ENCODE measurements around the gene OTOG.

OTOG gene

DNA sequence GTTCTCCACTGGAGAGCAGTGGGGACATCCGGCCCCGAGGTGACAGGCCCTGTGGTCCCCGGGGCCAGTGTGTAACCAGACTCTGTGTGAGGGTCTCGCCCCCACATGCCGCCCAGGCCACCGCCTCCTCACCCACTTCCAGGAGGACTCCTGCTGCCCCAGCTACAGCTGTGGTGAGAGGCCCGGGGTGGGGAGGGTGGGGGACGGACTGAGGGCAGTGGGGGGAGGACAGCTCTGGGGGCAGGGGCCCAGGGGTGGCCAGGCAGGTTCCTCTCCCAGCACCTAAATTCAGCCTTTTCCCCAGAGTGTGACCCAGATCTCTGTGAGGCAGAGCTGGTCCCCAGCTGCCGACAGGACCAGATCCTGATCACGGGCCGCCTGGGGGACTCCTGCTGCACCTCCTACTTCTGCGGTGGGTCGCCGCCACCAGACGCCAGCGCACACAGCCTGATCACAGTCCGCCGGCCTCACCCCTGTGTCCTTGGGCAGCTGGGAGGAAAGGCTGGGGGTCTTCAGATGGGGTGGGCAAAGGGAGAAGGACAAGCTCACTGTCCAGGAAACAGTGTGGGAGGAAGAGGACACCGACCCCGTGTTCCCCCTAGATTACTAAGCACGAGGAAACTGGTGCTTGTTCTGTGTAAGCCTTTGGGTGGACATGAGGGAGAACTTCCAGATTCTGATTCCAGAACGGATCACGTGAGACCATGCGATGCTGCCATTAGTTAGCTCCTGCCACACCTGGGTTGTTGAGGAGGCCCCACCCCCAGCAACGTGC, 87.9 kb downstream of the OTOG start:
- DNase-seq = no peak

DNA sequence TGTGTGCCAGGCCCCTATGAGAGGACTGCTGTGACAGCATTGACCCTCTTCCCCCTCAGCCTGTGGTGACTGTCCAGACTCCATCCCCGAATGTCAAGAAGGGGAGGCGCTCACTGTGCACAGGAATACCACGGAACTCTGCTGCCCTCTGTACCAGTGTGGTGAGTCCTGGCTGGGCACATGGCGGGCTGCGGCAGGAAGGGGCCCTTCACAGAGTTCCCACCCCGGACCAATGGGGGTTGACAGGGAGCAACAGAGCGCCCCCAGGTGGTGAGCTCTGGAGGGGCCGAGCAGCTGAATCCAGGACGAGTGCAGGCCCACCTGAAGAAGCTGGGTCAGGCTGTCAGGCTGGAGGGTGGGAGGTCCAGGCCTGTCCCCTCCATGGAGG, 88.5 kb downstream of the OTOG start:
- no peak for DNase-seq

DNA sequence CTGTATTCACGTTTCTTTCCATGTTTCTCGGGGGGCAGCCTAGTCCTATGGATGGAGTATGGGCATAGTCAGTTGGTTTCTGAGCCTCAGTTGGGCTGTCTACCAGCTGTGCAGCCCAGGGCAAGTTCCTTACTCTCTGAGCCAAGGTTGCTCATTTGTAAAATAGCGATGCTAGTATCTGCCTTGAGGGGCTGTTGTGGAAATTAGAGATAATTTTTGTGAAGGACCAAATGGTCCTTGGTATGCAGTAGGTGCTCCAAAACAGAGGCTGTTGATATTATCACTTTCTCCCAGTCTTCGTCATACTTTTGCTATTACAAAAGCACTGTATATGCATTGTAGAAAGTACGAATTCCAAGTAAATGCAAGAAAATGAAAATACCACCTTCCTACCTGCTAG, 89.7 kb downstream of the OTOG start:
- DNase-seq = no peak

DNA sequence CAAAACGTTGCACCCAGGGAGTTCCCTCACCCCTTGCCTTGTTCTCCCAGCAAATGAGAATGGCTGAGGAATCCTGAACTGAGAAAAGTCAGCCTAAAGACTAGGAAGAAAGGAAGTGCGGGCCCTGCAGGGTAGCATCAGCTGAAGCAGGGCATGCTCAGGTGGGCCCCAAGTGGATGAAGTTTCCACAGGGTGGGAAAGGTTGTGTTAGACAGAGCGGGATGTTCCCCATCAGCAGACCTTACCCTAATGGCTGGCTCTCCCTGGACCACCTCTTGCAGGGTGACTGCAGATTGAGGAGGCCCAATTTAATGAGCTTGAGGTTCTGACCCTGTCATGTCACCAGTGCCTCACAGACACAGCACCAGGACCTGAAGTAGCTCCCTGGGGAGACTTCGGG, 90.8 kb downstream of the OTOG start:
- DNase-seq = no peak

DNA sequence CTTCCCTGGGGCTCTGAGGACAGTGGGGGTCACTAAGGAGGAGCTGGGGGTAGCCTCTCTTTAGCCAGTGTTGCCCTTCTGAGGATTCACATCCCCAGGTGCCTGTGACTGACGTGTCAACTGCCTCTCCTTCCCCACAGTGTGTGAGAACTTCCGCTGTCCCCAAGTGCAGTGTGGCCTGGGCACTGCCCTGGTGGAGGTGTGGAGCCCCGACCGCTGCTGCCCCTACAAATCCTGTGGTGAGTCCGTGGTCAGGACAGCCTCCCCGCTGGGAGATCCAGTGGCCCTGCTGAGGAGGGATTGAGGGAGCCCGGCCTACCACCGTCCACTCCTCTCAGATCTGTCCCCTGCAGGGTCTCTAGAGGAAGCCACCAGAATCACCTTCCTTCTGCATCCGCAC, 91.3 kb downstream of the OTOG start:
- no peak for DNase-seq

DNA sequence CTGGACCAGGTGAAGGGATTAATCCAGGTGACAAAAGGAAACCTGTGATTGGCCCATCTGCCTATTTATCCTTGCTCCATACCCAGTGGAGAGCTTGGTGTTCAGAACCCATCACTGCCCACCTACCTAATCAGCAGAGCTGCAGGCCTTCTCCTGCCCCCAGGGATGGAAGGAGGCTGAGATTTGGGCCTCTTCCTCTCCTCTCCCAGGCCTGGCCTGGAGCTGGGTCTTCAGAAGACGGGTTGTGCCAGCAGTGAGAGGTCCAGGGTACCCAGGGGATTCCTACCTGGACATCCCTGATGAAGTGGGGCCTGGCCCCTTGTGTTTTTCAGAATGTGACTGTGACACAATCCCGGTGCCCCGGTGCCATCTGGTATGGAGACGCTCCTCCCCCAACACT, 92.0 kb downstream of the OTOG start:
- no peak for DNase-seq

DNA sequence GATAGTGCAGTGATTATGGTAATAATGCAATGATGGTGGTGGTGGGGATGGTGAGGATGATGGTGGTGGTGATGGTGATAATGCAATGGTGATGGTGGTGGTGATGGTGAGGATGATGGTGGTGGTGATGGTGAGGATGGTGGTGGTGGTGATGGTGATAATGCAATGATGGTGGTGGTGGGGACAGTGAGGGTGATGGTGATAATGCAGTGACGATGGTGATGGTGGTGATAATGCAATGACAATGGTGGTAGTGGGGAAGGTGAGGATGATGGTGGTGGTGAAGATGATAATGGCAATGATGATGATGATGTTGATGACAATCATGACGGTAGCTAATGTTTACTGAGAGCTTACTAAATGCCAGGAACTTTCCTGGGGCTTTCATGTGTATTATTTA, 92.7 kb downstream of the OTOG start:
- DNase-seq = no peak

DNA sequence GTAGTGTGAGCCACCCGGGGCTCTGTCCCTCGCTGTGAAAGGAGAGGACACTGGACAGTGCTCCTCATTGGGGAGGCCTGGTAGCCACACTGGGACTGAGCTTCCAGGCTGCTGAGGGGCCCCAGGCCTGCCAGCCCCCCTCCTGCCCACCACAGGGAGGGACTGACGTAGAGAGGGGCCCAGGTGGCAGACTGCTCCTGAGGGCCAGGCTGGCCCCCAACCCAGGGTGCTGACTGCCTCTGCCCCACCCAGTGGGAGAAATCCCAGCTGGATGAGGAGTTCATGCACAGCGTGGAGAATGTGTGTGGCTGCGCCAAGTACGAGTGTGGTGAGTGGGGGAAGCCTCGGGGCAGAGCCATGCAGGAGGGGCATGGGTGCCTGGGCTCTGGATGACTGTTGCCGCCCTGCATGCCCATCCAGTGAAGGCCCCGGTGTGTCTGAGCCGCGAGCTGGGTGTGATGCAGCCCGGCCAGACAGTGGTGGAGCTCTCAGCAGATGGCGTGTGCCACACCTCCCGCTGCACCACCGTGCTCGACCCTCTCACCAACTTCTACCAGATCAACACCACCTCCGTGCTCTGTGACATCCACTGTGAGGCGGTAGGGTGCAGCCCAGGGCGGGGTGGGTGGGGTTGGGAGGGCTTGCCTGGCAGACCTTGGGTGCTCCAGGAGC, 93.6 kb downstream of the OTOG start:
- DNase-seq = no peak

DNA sequence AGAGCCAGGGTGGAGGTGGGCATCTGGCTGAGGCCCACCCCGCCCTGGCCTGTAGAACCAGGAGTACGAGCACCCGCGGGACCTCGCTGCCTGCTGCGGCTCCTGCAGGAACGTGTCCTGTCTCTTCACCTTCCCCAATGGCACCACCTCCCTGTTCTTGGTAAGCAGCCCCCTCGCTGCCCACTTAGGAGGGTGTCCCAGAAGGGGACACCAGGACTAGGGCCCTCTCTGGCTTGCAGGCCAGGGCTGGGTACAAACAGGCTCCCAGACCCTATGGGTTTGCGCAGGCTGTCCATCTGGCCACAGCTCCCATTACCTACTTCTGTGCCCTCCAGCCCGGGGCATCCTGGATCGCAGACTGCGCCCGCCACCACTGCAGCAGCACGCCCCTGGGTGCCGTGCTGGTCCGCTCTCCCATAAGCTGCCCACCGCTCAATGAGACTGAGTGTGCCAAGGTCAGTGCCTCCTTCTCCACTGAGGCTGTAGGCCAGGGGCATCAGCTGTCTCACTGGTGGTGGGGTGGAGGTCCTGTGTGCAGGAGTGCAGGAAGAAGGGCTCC, 94.8 kb downstream of the OTOG start:
- no peak for DNase-seq

DNA sequence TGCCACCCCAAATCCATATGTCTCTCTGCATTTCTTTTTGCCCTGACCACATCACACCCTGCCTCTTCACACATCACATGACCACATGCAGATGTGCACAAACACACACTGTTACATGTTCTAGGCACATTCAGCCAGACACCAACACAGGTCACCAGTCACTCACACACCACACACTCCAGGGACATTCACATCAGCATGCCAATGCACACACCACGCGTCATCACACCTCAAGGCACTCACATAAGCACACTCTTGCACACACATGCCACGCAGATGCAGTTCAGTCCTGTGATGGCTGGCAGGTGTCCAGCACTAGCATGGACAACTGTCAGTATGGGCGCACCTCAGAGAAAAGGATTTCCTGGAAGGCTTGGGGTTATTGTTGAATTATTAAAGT, 95.3 kb downstream of the OTOG start:
- DNase-seq = no peak

DNA sequence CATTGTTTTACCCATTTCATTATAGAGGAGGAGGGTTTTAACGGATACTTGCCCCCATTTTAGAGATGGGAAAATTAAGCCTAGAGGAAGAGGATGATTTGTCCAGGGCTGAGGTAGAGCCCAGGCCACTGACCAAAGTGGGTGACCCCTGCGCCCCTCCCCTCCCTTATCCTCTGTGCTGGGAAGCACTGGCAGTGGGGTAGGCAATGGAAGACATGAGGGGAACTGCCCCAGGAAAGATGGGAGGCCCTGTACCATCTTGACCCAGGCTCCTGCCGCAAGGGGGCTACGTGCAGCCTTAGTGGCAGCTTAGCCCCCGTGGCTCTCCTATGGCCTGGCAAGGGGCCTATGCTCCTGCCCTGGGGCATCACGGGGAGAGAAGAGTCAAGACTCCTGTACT, 95.9 kb downstream of the OTOG start:
- DNase-seq = no peak

DNA sequence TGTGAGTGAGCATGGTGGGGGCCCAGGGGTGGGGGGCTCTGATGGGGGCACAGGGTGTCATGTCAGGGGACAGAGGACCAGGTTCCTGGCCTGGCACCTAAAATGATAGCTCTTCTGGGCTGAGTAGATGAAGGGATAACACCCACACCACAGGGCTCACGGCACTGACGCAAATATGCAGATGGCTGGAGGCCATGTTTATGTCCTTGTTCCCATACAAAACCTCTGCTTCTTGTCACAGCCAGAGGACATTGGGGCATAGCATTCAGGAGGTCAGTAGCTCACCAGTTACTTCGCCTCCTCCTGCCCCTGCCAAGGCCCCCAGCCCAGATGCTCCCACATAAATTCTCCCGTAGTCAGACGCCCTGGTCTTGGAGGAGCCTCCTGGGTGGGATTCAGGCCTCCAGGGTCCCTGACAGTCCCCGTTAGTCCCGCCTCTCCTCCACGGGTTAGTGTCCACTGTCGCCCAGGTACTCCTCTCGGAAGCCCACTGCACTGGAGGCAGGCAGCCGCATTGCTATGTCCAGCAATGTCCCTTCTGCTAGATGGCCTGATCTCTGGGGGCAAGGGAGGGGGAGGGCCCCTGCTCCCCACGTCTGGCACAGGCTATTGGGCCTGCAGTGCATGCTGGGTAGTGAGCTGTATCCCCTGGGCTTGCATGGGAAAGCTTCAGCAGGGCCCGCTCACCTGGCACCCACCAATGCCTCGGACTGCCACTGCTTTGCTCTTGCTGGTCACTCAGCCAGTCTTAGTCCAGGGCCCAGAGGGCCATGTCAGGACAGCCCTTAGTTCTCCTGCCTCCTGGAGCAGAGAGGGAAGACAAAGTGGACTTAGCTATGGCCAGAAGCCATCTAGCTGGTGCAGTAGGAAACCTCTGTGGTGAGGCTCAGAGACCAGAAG, 96.7 kb downstream of the OTOG start:
- no peak for DNase-seq

DNA sequence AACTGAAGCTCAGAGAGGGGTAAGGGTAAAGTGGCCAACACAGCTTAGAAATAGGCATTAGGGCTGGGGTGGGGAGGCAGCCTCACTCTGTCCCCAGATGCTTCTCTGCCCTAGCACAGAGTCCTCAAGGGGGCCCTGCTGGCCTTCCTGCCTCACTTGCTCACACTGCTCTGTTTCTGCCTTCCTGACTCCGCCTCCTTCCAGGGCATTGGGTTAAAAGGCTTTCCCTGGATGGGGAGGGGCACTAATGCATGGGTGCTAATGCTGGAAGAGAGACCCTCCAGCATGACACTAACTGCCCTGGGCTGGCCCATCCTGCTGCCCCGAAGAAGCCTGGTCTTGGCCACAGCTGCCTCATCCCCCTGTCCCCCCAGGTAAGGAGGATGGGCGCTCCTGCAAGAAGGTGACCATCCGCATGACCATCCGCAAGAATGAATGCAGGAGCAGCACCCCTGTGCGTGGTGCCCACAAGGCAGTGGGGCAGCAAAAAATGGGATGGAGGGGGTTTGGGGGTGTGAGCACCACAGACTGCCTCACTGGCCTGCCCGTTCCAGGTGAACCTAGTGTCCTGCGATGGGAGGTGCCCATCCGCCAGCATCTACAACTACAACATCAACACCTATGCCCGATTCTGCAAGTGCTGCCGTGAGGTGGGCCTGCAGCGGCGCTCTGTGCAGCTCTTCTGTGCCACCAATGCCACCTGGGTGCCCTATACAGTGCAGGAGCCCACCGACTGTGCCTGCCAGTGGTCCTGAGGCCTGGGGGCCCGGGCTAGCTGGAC, 98.3 kb downstream of the OTOG start:
- DNase-seq = no peak

DNA sequence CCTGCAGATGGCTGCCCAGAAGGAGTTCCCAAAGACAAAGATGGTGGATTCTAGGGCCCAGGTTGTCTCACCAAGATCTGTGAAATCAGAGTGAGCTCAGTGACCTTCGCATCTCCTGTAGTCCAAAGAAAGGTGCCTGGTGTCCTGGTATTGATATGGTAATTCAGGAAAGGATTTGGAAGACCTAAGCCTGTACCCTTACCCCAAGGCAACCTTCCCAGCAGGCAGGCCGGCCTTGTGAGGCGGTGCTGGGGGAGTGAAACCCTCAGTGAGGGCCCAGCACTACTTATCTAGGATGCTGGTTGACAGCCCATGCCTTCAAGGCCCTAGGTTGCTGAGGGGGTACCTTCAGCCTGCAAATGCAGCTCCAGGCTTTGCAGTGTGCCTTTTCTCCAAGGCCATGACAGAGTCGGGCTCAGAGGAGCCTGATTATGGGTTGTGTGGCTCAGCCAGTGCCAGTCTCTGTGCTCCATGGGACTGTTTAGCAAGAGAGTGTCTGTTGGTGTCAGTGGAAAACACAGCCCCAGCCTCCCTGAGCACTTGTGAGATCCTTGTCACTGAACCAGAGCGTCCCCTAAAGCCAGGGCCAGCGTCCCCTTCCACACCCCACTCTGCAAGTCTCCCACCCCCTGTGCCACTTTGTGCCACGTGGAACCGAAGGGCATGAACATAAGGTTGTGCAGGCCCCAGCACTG, 99.5 kb downstream of the OTOG start:
- no peak for DNase-seq

DNA sequence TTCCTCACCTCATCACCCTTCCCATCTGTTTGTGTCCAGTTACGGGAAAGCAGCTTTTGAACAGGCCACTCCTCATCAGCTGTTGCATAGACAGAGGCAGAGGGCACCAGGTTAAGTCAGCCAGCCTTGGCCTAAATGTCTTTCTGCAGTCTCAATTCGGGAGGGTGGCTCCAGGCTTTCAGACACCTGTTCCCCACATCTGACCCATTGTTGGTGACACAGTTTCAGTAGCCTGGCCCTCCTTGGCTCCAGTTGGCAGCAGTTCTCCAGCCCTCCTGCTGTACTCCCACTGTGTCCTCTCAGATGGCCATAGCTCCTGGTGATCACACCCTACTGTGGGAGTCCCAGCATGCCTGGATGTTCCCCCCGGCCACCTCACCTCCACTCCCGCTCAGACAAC, 101.5 kb downstream of the OTOG start:
- DNase-seq = no peak

DNA sequence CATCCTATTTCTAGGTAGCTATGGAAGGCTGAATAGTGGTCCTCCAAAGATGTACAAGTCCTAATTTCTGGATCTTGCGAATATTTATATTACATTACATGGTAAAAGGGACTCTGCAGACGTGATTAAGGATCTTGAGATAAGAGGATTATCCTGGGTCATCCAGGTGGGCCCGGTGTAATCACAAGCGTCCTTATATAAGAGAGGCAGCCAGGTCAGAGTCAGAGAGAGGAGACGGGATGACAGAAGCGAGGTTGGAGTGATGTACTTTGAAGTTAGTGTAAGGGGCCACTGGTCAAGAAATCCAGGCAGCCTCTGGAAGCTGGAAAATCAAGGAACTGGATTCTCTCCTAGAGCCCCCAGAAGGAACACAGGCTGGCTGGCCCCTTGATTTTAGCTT, 102.2 kb downstream of the OTOG start:
- no peak for DNase-seq

DNA sequence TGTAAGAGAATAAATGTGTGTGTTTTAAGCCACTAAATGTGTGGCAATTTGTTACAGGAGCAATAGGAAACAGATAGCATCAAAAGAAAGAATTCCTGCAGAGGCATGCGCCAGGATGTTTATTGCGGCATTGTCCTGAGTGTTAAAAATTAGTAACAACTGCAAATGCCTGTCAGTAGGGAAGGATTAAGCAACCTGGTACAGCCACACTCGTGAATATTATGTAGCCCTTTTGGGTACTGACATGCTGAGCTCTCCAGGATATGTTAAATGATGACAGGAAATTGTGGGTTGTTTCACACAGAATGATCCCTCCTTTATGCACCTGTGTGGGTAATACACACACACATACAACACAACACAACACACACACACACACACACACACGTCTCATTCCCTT, 102.6 kb downstream of the OTOG start:
- no peak for DNase-seq

DNA sequence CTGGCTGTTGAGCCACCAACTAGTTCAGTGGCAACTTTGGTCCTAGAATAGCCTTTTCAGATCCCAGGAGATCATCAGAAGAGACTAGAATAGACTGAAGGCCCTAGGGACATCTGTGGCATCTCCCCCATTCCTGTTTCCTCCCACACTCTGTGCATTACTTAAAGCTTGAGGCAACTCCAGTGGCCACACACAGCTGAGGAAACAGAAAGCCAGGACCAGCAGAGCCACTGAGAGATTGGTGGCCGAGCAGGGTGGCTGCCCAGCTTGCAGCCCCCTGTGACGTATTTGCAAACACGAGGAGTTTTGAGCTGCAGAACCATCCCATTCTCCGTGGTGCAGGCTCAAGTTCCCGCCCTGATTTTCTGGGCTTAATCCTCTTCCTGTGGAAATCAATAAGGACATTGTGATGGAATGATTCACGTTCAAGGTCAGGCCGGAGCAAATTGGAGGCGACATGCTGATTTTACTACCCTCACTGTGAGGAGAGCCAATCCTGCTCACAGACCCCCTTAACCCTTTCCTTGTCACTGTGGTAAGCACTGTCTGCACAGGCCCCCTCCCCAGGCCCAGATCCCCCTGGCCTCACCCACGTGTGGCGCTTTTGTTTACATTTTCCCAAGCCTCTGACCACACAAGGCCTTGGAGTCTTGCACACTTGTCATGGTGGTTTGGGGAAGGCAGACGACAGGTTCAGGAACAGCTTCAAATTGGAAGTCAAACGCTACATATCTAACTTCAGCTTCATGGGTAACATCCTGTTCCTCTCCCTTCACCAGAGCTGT, 103.3 kb downstream of the OTOG start:
- no peak for DNase-seq

DNA sequence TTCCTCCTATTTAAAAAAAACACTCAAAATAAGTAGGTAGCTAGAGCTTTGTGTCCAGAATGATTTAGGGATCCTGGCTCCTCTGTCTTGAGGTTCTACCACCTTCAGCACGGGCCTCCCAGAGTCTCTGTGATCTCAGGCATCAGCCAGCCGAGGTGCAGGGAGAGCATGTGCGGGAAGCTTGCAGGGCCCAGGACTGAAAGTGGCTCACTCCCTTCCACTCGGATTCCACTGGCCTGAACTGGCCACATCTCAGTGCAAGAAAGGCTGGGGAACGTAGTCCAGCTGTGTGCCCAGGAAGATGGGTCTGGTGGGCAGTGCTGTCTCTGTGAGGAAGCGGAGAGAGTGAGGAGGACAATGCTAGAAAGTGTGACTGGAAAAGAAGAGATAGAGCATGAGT, 104.0 kb downstream of the OTOG start:
- DNase-seq = no peak

DNA sequence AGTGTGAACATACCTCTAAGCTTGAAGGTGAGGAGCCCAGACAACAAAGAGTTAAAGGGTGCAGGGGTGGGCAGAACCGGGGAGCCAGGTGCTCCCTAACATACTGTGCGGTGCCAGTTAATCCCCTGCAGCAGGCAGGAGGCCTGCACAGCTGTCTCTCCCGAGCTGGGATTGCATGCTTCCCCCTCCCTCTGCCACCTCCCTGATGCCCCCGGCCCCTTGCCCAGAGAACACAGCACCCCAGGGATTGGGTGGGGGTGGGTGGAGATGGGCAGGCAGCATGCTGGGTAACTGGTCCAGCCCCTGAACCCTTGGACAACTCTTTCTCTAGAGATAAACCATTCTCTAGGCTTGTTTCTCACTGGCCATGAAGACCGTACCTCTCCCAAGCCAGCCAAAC, 104.6 kb downstream of the OTOG start:
- no peak for DNase-seq

DNA sequence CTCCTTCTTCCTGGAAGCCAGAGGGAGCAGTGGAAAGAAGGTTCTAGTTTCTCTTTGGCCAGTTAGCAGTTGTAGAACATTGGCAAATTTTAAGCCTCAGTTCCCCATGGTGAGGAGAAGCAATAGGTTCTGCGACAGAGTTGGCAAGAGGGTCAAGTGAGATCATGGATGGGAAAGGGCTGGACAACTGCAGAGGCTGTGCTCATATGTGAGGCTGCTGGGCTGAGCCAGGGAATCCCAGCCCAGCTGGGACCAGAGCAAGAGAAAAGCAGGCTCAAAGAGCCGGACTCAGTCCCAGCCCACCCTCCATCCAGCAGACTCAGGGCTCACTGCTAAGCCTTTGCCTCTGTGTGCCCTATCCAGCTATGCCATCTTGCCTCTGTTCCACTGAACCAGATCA, 105.5 kb downstream of the OTOG start:
- DNase-seq = no peak
